H9 (cell line): ENCODE data around the gene PLPP2. TPM values are rescaled to one million over a fixed set of nuclear protein-coding genes. Genes with fewer than 3 reads are reported as not detected.

ENCODE experiments used
- DNase-seq: peaks from one replicate; pipeline ENCODE4 v3.0.0-alpha.2; 2017
- H2AFZ ChIP-seq: one replicate; pipeline ENCODE4 v1.6.1; 2013; ENCODE audit warnings: mild to moderate bottlenecking, low read length, control low read depth, moderate library complexity
- H2AK5ac ChIP-seq: 2 replicates; pipeline ENCODE4 v1.6.1; 2013; ENCODE audit warnings: low read length, control low read depth, mixed read lengths; ENCODE audit not compliant: insufficient read length
- H2BK120ac ChIP-seq: one replicate; pipeline ENCODE4 v1.6.1; 2013; ENCODE audit warnings: low read depth, mild to moderate bottlenecking, low read length, control low read depth, inconsistent platforms; ENCODE audit not compliant: poor library complexity, severe bottlenecking
- H2BK12ac ChIP-seq: 2 replicates; pipeline ENCODE4 v1.6.1; 2013; ENCODE audit warnings: low read length, control low read depth, mixed read lengths, low read depth; ENCODE audit not compliant: insufficient read length
- H2BK15ac ChIP-seq: 2 replicates; pipeline ENCODE4 v1.6.1; 2013; ENCODE audit warnings: low read depth, low read length, control low read depth
- H2BK20ac ChIP-seq: one replicate; pipeline ENCODE4 v1.6.1; 2013; ENCODE audit warnings: low read depth, mild to moderate bottlenecking, low read length, control low read depth, inconsistent platforms; ENCODE audit not compliant: poor library complexity, severe bottlenecking
- H2BK5ac ChIP-seq: 2 replicates; pipeline ENCODE4 v1.6.1; 2013; ENCODE audit warnings: low read length, control low read depth, mixed read lengths; ENCODE audit not compliant: insufficient read length
- H3K14ac ChIP-seq: 2 replicates; pipeline ENCODE4 v1.6.1; 2013; ENCODE audit warnings: low read length, control low read depth; ENCODE audit not compliant: insufficient read depth
- H3K18ac ChIP-seq: 2 replicates; pipeline ENCODE4 v1.6.1; 2013; ENCODE audit warnings: low read depth, mild to moderate bottlenecking, mixed read lengths, low read length, control low read depth; ENCODE audit not compliant: insufficient read length
- H3K23ac ChIP-seq: 2 replicates; pipeline ENCODE4 v1.6.1; 2013; ENCODE audit warnings: low read length, control low read depth, mixed read lengths, low read depth; ENCODE audit not compliant: insufficient read length
- H3K23me2 ChIP-seq: 2 replicates; pipeline ENCODE4 v1.6.1; 2013; ENCODE audit warnings: low read depth, mild to moderate bottlenecking, mixed read lengths, low read length, control low read depth; ENCODE audit not compliant: insufficient read length, poor library complexity, severe bottlenecking
- H3K27ac ChIP-seq: 2 replicates; pipeline ENCODE4 v1.5.1; 2013; ENCODE audit warnings: low read length, control low read depth, mixed read lengths, low read depth; ENCODE audit not compliant: insufficient read length
- H3K27me3 ChIP-seq: 2 replicates; pipeline ENCODE4 v1.6.1; 2013; ENCODE audit warnings: low read length, control low read depth, inconsistent platforms; ENCODE audit not compliant: insufficient read depth
- H3K4ac ChIP-seq: 2 replicates; pipeline ENCODE4 v1.6.1; 2013; ENCODE audit warnings: low read depth, mild to moderate bottlenecking, control low read depth, inconsistent platforms, low read length, moderate library complexity
- H3K4me1 ChIP-seq: 2 replicates; pipeline ENCODE4 v1.6.1; 2013; ENCODE audit warnings: low read length, control low read depth, inconsistent platforms; ENCODE audit not compliant: insufficient read depth
- H3K4me2 ChIP-seq: 2 replicates; pipeline ENCODE4 v1.6.1; 2013; ENCODE audit warnings: low read length, control low read depth, mixed read lengths; ENCODE audit not compliant: insufficient read length, insufficient read depth
- H3K56ac ChIP-seq: 2 replicates; pipeline ENCODE4 v1.6.1; 2013; ENCODE audit warnings: low read depth, mild to moderate bottlenecking, mixed read lengths, low read length, control low read depth; ENCODE audit not compliant: insufficient read length
- H3K79me1 ChIP-seq: 2 replicates; pipeline ENCODE4 v1.6.1; 2013; ENCODE audit warnings: low read depth, mild to moderate bottlenecking, moderate library complexity, low read length, control low read depth, inconsistent platforms; ENCODE audit not compliant: insufficient read depth, poor library complexity, severe bottlenecking
- H3K79me2 ChIP-seq: 2 replicates; pipeline ENCODE4 v1.6.1; 2013; ENCODE audit warnings: low read length, control low read depth, inconsistent platforms; ENCODE audit not compliant: insufficient read depth
- H3K9ac ChIP-seq: 2 replicates; pipeline ENCODE4 v1.6.1; 2013; ENCODE audit warnings: low read length, control low read depth, mixed read lengths; ENCODE audit not compliant: insufficient read length; ENCODE audit errors: extremely low read depth
- H3K9me3 ChIP-seq: one replicate; pipeline ENCODE4 v1.6.1; 2013; ENCODE audit warnings: low read depth, low read length, inconsistent platforms; ENCODE audit not compliant: control insufficient read depth
- H3T11ph ChIP-seq: one replicate; pipeline ENCODE4 v1.6.1; 2013; ENCODE audit warnings: mild to moderate bottlenecking, low read length, control low read depth, inconsistent platforms
- H4K20me1 ChIP-seq: one replicate; pipeline ENCODE4 v1.6.1; 2013; ENCODE audit not compliant: control insufficient read depth, insufficient read length, insufficient read depth
- H4K5ac ChIP-seq: 2 replicates; pipeline ENCODE4 v1.6.1; 2013; ENCODE audit warnings: low read depth, mild to moderate bottlenecking, mixed read lengths, low read length, control low read depth; ENCODE audit not compliant: insufficient read length
- H4K8ac ChIP-seq: replicated peaks from 2 replicates; pipeline ENCODE4 v1.6.1; 2013; ENCODE audit warnings: low read length, control low read depth, mixed read lengths, low read depth; ENCODE audit not compliant: insufficient read length
- H4K91ac ChIP-seq: 2 replicates; pipeline ENCODE4 v1.6.1; 2013; ENCODE audit warnings: low read depth, mild to moderate bottlenecking, moderate library complexity, mixed read lengths, low read length, control low read depth; ENCODE audit not compliant: insufficient read length
- H3K27ac Mint-ChIP-seq, 3 experiments: 2 replicates in 2 of 3; 3 replicates in 1 of 3; pipeline ENCODE4 v1.8.0; 2020 to 2021; ENCODE audit warnings: mixed read lengths in 3 of 3, mild to moderate bottlenecking in 1 of 3, moderate library complexity in 1 of 3
- H3K27me3 Mint-ChIP-seq: 2 replicates; pipeline ENCODE4 v1.8.0; 2021; ENCODE audit warnings: low read depth, mild to moderate bottlenecking, moderate library complexity, mixed read lengths
- H3K36me3 Mint-ChIP-seq, 3 experiments: 2 replicates in 2 of 3; 3 replicates in 1 of 3; pipeline ENCODE4 v1.8.0; 2020 to 2021; ENCODE audit warnings: low read depth in 3 of 3, mixed read lengths in 3 of 3; ENCODE audit not compliant: insufficient read depth in 1 of 3
- H3K4me1 Mint-ChIP-seq, 2 experiments: 2 replicates each; pipeline ENCODE4 v1.8.0; 2020; ENCODE audit warnings: mixed read lengths in 2 of 2
- H3K4me3 Mint-ChIP-seq, 2 experiments: 2 replicates in 1 of 2; 3 replicates in 1 of 2; pipeline ENCODE4 v1.8.0; 2020 to 2021; ENCODE audit warnings: mild to moderate bottlenecking in 2 of 2, mixed read lengths in 2 of 2, moderate library complexity in 1 of 2
- H3K9me3 Mint-ChIP-seq, 2 experiments: 2 replicates in 1 of 2; 3 replicates in 1 of 2; pipeline ENCODE4 v1.8.0; 2020; ENCODE audit warnings: mild to moderate bottlenecking in 2 of 2, mixed read lengths in 2 of 2, moderate library complexity in 1 of 2
- WGBS: extraction: QIAGEN DNeasy Blood & Tissue Kit; methylation state at CpG from one replicate; pipeline ENCODE4 v1.1.7; 2013; ENCODE audit warnings: missing lambda C conversion rate, low lambda C conversion rate, mixed read lengths; ENCODE audit not compliant: insufficient read length; ENCODE audit errors: extremely low coverage; 5-methylcytosine and 5-hydroxymethylcytosine counted together
- total RNA-seq: library from RNA; stranded (reverse); gene quantifications from 2 replicates; pipeline ENCODE4 v1.2.1, GENCODE V29; 2021
- TF ChIP-seq, protein P1 (sequence below): fragments of 200-600 bp; sonication (generic); conservative IDR thresholded peaks from 3 replicates; pipeline ENCODE4 v1.8.0; 2021; ENCODE audit warnings: antibody characterized with exemption, mild to moderate bottlenecking

The PLPP2 gene
- total RNA-seq, 1 experiment from 2014 or later, result 143 TPM

DNA sequence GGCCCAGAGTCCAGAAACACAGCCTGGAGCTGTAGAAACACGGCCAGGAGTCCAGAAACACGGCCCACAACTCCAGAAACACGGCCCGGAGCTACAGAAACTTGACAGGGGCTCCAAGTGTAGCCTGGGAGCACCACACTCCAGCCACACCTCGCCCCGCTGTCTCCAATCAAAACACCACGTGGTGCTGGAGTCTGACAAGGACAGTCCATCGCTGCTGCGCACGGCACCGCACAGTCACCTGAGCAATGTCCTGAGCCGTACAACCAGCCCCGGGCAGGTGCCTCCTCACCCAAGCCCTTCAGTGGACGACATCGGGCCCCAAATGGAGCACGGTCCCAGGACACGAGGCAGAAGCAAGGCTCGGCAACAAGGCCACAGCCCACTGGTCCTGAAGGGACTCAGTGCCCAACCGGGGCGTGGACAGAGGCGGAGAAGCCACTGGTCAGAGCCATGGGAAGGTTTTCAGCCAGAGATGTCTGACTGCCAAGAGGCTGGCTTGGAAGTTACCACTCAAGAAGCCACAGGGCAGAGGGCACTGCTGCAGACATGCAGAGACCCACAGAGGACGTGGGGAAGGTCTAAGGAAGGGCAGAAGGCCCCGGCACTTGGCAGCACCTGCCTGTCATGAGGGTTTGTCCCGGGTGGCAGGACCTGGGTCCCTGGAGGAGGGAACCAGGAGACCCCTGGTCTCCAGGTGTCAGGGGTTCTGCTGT, 19.7 kb upstream of the PLPP2 start:
- TF ChIP-seq, protein P1, sequence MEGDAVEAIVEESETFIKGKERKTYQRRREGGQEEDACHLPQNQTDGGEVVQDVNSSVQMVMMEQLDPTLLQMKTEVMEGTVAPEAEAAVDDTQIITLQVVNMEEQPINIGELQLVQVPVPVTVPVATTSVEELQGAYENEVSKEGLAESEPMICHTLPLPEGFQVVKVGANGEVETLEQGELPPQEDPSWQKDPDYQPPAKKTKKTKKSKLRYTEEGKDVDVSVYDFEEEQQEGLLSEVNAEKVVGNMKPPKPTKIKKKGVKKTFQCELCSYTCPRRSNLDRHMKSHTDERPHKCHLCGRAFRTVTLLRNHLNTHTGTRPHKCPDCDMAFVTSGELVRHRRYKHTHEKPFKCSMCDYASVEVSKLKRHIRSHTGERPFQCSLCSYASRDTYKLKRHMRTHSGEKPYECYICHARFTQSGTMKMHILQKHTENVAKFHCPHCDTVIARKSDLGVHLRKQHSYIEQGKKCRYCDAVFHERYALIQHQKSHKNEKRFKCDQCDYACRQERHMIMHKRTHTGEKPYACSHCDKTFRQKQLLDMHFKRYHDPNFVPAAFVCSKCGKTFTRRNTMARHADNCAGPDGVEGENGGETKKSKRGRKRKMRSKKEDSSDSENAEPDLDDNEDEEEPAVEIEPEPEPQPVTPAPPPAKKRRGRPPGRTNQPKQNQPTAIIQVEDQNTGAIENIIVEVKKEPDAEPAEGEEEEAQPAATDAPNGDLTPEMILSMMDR, result no peak
- Mint-ChIP-seq H3K9me3 (no peaks in the 10 kb centered on the region), H3K4me3 (no peak overlapping the region), H3K27ac (peak overlapping the region in 1 of 3 experiments; percentile 47; a peak in 1 of 7 replicates), H3K4me1 (no peaks in the 10 kb centered on the region), H3K36me3 (peaks cover 28 to 66% (median 58%) of the 10 kb centered on the region in 3 experiments), H3K27me3 (no peaks in the 10 kb centered on the region)
- Histone ChIP-seq H3K4me1 (no peaks in the 10 kb centered on the region), H2BK5ac (no peak overlapping the region), H3K4ac (no peak overlapping the region), H2BK15ac (no peak overlapping the region), H2AK5ac (no peak overlapping the region), H2BK20ac (no peak overlapping the region), H3K27ac (no peak overlapping the region), H4K5ac (no peak overlapping the region), H2BK120ac (no peak overlapping the region), H3K9ac (no peak overlapping the region), H4K20me1 (no peaks in the 10 kb centered on the region), H3K18ac (no peak overlapping the region), H3K4me2 (no peak overlapping the region), H3T11ph (no peak overlapping the region), H4K91ac (no peak overlapping the region), H3K79me2 (no peaks in the 10 kb centered on the region; the same call in 1 of the 2 replicates), H2AFZ (no peak overlapping the region), H3K23me2 (no peaks in the 10 kb centered on the region), H3K23ac (no peak overlapping the region), H3K27me3 (no peaks in the 10 kb centered on the region), H3K56ac (no peak overlapping the region), H3K14ac (no peak overlapping the region), H4K8ac (no peak overlapping the region), H3K79me1 (no peaks in the 10 kb centered on the region), H3K9me3 (no peaks in the 10 kb centered on the region), H2BK12ac (no peak overlapping the region)
- no peak for DNase-seq
- no CpG with 5 or more reads among the region's 24 CpGs for WGBS
